ENCODE results near the gene RPSA.

GRCh38 chr3:39378088-39378487 is 28.4 kb upstream of the RPSA start:
- TF ChIP-seq CTCF (IDR thresholded peaks at IDR 0.05) (peak in 2 of 3 experiments; percentile 38 to 54), POLR2A (IDR thresholded peaks at IDR 0.05) (no peak)
